HUES6 (cell line): ENCODE results near the gene TMEM69.
"Not testable (repeated sequence)": the region's sequence is repeated elsewhere in the genome, so short reads cannot be mapped to it uniquely, and the experiment has no call there.

Experiments
- H3K27ac ChIP-seq: 2 replicates; pipeline ENCODE4 v1.7.0; 2013; ENCODE audit warnings: low read depth, mild to moderate bottlenecking, low read length, inconsistent platforms
- H3K27me3 ChIP-seq: 2 replicates; pipeline ENCODE4 v1.6.1; 2013; ENCODE audit warnings: low read length; ENCODE audit not compliant: control insufficient read depth, insufficient read depth
- H3K36me3 ChIP-seq: 2 replicates; pipeline ENCODE4 v1.6.1; 2013; ENCODE audit warnings: low read length; ENCODE audit not compliant: control insufficient read depth, insufficient read depth
- H3K4me1 ChIP-seq: 2 replicates; pipeline ENCODE4 v1.6.1; 2013; ENCODE audit warnings: low read length; ENCODE audit not compliant: control insufficient read depth, insufficient read depth
- H3K4me3 ChIP-seq: 2 replicates; pipeline ENCODE4 v1.5.1; 2013; ENCODE audit warnings: low read depth, low read length
- H3K9ac ChIP-seq: one replicate; pipeline ENCODE4 v1.6.1; 2013; ENCODE audit warnings: mild to moderate bottlenecking, low read length
- H3K9me3 ChIP-seq: 2 replicates; pipeline ENCODE4 v1.6.1; 2013; ENCODE audit warnings: low read depth, low read length; ENCODE audit not compliant: control insufficient read depth, insufficient read depth

TMEM69 gene

DNA sequence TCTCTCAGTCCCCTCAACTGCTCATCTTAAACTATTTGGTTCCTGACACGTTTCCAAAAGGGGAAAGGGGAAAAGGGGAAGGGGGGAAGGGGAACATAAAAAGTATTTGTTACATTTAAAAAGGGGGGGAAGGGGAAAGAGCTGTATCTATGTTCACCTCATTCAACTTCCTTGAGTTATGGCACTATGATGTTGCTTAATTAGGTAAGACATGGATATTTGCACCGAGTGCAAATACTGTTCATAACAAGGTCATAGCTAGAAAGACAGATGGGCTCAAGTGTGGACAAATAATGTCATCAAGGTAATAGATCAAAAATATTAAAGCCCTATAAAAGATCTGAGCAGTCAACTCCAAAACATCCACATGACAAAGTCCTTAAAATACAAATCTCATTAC is 27.6 kb upstream of the TMEM69 start:
- no peak overlapping the region for H3K27ac ChIP-seq
- no peaks in the 10 kb centered on the region for H3K4me1 ChIP-seq
- H3K4me3 ChIP-seq: no peak overlapping the region
- no peaks in the 10 kb centered on the region for H3K9me3 ChIP-seq
- H3K27me3 ChIP-seq: no peaks in the 10 kb centered on the region
- no peak overlapping the region for H3K9ac ChIP-seq
- H3K36me3 ChIP-seq: peaks cover 58% of the 10 kb centered on the region

GRCh38 chr1:45666836-45667235 is 21.1 kb upstream of the TMEM69 start:
- Histone ChIP-seq H3K4me1 (no peaks in the 10 kb centered on the region), H3K27me3 (no peaks in the 10 kb centered on the region), H3K9ac (no peak overlapping the region), H3K27ac (no peak overlapping the region), H3K36me3 (peaks cover 7% of the 10 kb centered on the region), H3K9me3 (no peaks in the 10 kb centered on the region), H3K4me3 (no peak overlapping the region)

GRCh38 chr1:45667321-45668111 is 20.5 kb upstream of the TMEM69 start:
- Histone ChIP-seq H3K9me3 (no peaks in the 10 kb centered on the region), H3K27me3 (no peaks in the 10 kb centered on the region), H3K36me3 (peaks cover 10% of the 10 kb centered on the region; the same call in 1 of the 2 replicates), H3K9ac (no peak overlapping the region), H3K27ac (no peak overlapping the region), H3K4me3 (no peak overlapping the region), H3K4me1 (no peaks in the 10 kb centered on the region)

DNA sequence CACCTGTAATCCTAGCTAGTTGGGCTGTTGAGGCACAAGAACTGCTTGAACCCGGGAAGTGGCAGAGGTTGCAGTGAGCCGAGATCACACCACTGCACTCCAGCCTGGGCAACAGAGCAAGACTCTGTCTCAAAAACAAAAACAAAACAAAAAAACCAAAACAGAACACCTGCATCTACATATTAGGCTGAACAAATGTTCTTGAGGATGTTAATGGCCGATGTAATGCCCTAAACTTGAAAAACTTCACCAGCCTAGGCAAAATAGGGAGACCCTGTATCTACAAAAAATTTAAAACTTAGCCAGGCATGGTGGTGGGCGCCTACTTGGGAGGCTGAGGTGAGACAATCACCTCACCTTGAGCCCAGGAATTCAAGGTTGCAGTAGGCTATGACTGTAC is 19.5 kb upstream of the TMEM69 start:
- Histone ChIP-seq H3K27ac (no peak overlapping the region), H3K27me3 (no peaks in the 10 kb centered on the region), H3K9ac (no peak overlapping the region), H3K9me3 (no peaks in the 10 kb centered on the region), H3K4me3 (no peak overlapping the region), H3K36me3 (peaks cover 12% of the 10 kb centered on the region; the same call in 1 of the 2 replicates), H3K4me1 (no peaks in the 10 kb centered on the region)

DNA sequence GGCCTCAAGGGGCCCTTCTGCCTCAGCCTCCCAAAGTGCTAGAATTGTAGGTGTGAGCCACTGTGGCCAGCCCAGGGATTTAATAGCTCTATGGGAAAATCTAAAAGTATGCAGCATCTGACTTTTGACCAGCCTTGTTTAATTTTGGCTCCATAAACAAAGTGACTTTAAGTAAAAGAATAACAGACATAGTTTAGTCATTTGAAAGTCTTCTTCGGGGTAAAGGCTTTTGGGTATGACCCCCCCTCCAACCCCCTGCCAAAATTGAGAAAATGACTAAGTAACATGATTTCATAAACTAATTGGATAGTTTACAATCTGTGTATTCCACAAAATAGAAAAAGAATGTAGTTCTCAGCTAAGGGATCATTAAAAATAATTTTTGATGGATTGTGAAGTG is 18.6 kb upstream of the TMEM69 start:
- H3K27ac ChIP-seq: no peak overlapping the region
- peaks cover 12% of the 10 kb centered on the region; the same call in 1 of the 2 replicates for H3K36me3 ChIP-seq
- H3K9ac ChIP-seq: no peak overlapping the region
- no peaks in the 10 kb centered on the region for H3K27me3 ChIP-seq
- H3K9me3 ChIP-seq: no peaks in the 10 kb centered on the region
- no peak overlapping the region for H3K4me3 ChIP-seq
- no peaks in the 10 kb centered on the region for H3K4me1 ChIP-seq

DNA sequence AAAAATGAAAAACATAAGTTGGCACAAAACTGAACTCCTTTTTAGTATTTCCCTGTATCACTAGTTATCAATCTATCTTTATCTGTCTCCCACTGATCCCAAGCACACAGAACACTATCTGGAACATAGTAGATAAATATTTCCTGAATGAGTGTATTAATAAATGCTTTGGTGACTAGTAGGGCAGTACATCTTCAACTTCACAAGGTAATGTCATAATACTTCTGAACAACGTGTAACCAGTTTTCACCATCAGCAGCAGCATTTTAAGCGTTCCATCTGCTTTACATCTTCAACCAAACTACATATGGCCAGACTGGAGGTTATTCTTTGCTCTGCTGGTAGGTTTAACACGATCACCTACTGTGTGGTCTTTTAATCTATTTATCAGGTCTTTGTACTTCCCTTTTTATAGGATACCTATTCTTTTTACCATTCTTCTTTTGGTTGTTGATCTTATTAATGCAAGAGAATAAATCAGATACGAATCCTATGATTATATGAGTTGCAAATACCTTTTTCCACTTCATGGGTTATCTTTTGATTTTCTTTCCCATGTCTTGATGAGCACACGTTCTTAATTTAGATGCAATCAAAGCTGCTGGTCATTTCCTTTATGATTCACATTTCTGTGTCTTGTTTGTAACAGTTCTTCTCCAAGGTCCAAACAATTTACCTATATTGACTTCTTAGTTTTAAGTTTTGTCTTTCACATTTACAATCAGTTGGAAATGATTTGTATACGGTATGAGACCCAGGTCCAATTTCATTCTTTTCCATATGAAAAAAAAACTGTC is 17.9 kb upstream of the TMEM69 start:
- Histone ChIP-seq H3K36me3 (peaks cover 12% of the 10 kb centered on the region), H3K9me3 (no peaks in the 10 kb centered on the region), H3K27ac (no peak overlapping the region), H3K27me3 (no peaks in the 10 kb centered on the region), H3K4me1 (no peaks in the 10 kb centered on the region), H3K9ac (no peak overlapping the region), H3K4me3 (no peak overlapping the region)

- no peaks in the 10 kb centered on the region for H3K9me3 ChIP-seq
- no peak overlapping the region for H3K9ac ChIP-seq
- peaks cover 12% of the 10 kb centered on the region for H3K36me3 ChIP-seq
- no peaks in the 10 kb centered on the region for H3K27me3 ChIP-seq
- H3K4me3 ChIP-seq: no peak overlapping the region
- no peak overlapping the region for H3K27ac ChIP-seq
- H3K4me1 ChIP-seq: peaks cover 18% of the 10 kb centered on the region
Observed at GRCh38 chr1:45673956-45674355, 14.0 kb upstream of the TMEM69 start.

GRCh38 chr1:45674478-45674877 is 13.5 kb upstream of the TMEM69 start:
- no peak overlapping the region for H3K27ac ChIP-seq
- no peak overlapping the region for H3K4me3 ChIP-seq
- peaks cover 12% of the 10 kb centered on the region for H3K36me3 ChIP-seq
- no peaks in the 10 kb centered on the region for H3K9me3 ChIP-seq
- H3K9ac ChIP-seq: no peak overlapping the region
- H3K27me3 ChIP-seq: no peaks in the 10 kb centered on the region
- H3K4me1 ChIP-seq: peaks cover 23% of the 10 kb centered on the region

DNA sequence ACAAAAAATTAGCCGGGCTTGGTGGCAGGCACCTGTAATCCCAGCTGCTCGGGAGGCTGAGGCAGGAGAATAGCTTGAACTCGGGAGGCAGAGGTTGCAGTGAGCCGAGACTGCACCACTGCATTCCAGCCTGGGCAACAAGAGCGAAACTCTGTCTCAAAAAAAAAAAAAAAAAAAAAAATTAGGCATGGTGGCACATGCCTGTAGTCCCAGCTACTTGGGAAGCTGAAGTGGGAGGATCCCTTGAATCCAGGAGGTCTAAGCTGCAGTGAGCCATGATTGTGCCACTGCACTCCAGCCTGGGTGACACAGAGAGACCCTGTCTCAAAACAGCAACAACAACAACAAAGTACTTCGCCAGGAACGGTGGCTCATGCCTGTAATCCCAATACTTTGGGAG is 11.4 kb upstream of the TMEM69 start:
- not testable (repeated sequence) for H3K9me3 ChIP-seq, H3K27ac ChIP-seq, H3K27me3 ChIP-seq, H3K4me3 ChIP-seq, H3K9ac ChIP-seq, H3K36me3 ChIP-seq
- peaks cover 36% of the 10 kb centered on the region for H3K4me1 ChIP-seq

GRCh38 chr1:45677751-45678245 is 10.2 kb upstream of the TMEM69 start:
- Histone ChIP-seq H3K27me3 (no peaks in the 10 kb centered on the region), H3K27ac (no peak overlapping the region; the same call in 1 of the 2 replicates), H3K9ac (no peak overlapping the region), H3K9me3 (no peaks in the 10 kb centered on the region), H3K36me3 (no peaks in the 10 kb centered on the region; the same call in 1 of the 2 replicates), H3K4me1 (peaks cover 49% of the 10 kb centered on the region), H3K4me3 (no peak overlapping the region)

DNA sequence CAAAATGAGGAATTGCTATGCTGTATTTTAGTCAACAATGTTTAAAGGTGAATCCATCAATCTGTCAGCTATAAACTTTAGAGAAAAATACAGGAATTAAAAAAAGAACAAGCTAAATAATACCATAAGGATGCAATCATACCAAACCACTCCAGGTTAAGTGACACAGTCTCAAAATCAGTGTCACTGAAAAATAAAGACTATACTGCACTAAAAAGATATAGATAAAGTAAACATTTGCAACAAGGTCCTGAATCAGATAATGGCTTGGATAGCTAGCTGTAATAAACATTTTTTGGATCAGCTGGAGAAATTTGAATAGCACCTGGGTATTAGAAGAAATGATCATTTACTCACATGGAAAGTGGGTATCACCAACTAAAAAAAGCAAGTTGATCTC is 9.5 kb upstream of the TMEM69 start:
- Histone ChIP-seq H3K36me3 (no peaks in the 10 kb centered on the region; the same call in 1 of the 2 replicates), H3K9ac (no peak overlapping the region), H3K9me3 (no peaks in the 10 kb centered on the region), H3K27me3 (no peaks in the 10 kb centered on the region), H3K4me3 (no peak overlapping the region), H3K27ac (no peak overlapping the region), H3K4me1 (peaks cover 49% of the 10 kb centered on the region)
